ENCODE results near the gene BLM. TPM values are rescaled to one million over a fixed set of nuclear protein-coding genes. Genes with fewer than 3 reads are reported as not detected.
"Not testable (repeated sequence)": the region's sequence is repeated elsewhere in the genome, so short reads cannot be mapped to it uniquely, and the experiment has no call there.

The BLM gene
- total RNA-seq (2014; rRNA removed; shearing (Covaris generic)), result 2.1 and 4.8 TPM in 2 replicates
- 1.9 and 2.1 TPM in 2 replicates for polyA plus RNA-seq (2016; fragmentation: Nextera tagmentation; extraction: Ambion mirVana)

DNA sequence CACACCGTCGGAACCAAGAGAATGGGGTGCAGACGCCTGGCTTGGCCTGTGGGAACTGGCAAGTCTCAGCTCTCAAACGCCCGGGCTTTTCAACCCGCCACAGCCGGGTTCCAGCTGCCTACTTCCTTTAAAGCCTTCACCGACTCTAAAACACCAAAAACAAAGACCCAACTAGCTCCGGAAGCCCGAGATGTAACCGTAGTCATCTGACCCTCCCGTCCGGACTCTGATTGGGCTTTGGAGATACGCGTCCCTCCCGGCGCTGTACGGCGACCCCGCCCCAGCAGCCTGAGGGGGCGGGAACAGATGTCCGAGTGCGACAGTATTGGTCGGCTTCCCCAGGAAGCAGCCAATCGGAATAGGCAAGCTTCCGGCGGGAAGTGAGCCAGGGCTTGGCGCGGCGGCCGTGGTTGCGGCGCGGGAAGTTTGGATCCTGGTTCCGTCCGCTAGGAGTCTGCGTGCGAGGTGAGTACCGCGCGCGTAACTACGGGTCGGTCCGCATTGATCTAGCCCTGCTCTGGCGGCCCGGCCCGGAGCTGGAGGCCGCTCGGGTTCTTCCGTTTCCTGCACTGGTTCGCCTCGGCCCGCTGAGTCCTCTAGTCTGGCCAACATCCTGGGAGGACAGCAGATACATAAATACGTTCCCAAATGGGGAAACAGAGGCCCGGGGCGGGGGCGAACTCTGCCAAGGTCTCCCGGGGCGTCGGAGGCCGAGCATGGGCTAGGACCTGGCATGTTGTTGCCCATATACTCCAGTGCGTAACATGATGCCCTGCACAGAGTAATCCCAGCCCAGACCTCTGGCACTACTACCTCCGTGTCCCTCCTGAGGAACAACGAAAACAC, at the start of gene BLM:
Gene BLM (plus strand): TSS at position 371 of the 846 bp plus-strand sequence. CDS start 30,047 bp downstream, outside the sequence.
- 1% methylated on average over 65 of the region's 65 CpGs for WGBS, 2 experiments (ENCODE audit: low coverage in 1 of 2, low lambda C conversion rate in 2 of 2, missing lambda C conversion rate in 2 of 2)
- in situ Hi-C loops (cut with MboI), result no loop called here
- peak within 1 kb of the TSS; percentile 88 for H3K4me3 ChIP-seq

DNA sequence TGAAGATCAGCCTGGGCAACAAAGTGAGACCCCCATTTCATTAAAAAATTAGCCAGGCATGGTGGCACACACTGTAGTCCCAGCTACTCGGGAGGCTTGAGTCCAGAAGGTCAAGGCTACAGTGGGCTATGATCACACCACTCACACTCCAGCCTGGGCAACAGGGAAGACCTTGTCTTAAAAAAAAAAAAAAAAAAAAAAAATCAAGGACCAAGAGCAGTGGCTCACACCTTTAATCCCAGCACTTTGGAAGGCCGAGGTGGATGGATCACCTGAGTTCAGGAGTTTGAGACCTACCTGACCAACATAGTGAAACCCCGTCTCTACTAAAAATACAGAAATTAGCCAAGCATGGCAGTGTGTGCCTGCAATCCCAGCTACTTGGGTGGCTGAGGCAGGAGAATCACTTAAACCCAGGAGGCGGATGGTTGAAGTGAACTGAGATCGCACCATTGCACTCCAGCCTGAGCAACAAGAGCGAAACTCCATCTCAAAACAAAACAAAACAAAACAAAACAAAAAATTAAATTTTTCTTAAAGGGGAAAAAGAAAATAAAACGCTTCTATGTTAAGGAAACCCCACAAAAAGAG, 49.3 kb upstream of the BLM start:
- peaks cover 13% of the 10 kb centered on the region; the same call in 1 of the 2 replicates for H3K4me1 ChIP-seq (ENCODE audit: insufficient read depth)
- H3K4me3 ChIP-seq; DNase-seq; H2AFZ ChIP-seq; in situ Hi-C loops (cut with MboI); H3K4me2 ChIP-seq (ENCODE audit: unreplicated experiment); H3K9me2 ChIP-seq (ENCODE audit: insufficient read depth); H4K20me1 ChIP-seq (ENCODE audit: insufficient read depth); H3K27ac ChIP-seq; H3K27me3 ChIP-seq (replicated peaks; ENCODE audit: insufficient read depth); H3K9me3 ChIP-seq (ENCODE audit: low read depth); H3K9ac ChIP-seq; H3F3A ChIP-seq (ENCODE audit: insufficient read depth); H3K36me3 ChIP-seq (ENCODE audit: low read depth); H3K79me2 ChIP-seq (ENCODE audit: insufficient read depth): not testable (repeated sequence)
- 89% methylated on average over 7 of the region's 7 CpGs for WGBS, 2 experiments (ENCODE audit: low coverage in 1 of 2, low lambda C conversion rate in 2 of 2, missing lambda C conversion rate in 2 of 2)

More for the DNA sequence above, at the start of gene BLM:
- peak within 1 kb of the TSS; percentile 85 for H3K9ac ChIP-seq
- H3K27me3 ChIP-seq (replicated peaks; ENCODE audit: insufficient read depth), result no peaks in the 10 kb centered on the region
- H2AFZ ChIP-seq, result peak within 1 kb of the TSS; percentile 97
- peak within 1 kb of the TSS; percentile 87 for H3K4me2 ChIP-seq (ENCODE audit: unreplicated experiment)
- no peaks in the 10 kb centered on the region for H3F3A ChIP-seq (ENCODE audit: insufficient read depth)
- no peaks in the 10 kb centered on the region for H4K20me1 ChIP-seq (ENCODE audit: insufficient read depth)
- H3K79me2 ChIP-seq (ENCODE audit: insufficient read depth), result 0 out of 2 replicates have a peak, but pooled peaks cover 5% of the 10 kb centered on the region
- no peaks in the 10 kb centered on the region for H3K36me3 ChIP-seq (ENCODE audit: low read depth)
- no peaks in the 10 kb centered on the region for H3K9me2 ChIP-seq (ENCODE audit: insufficient read depth)
- H3K9me3 ChIP-seq (ENCODE audit: low read depth), result no peaks in the 10 kb centered on the region
- DNase-seq, result peak; percentile 98
- H3K4me1 ChIP-seq (ENCODE audit: insufficient read depth), result peaks cover 6% of the 10 kb centered on the region; the same call in 1 of the 2 replicates
- peak within 1 kb of the TSS; percentile 78 for H3K27ac ChIP-seq
- TF ChIP-seq EZH2phosphoT487 (IDR thresholded peaks at IDR 0.05; ENCODE audit: insufficient read depth, low read depth), result no peak
- TF ChIP-seq EZH2 (IDR thresholded peaks at IDR 0.05; ENCODE audit: insufficient read depth, poor library complexity, severe bottlenecking), result no peak

DNA sequence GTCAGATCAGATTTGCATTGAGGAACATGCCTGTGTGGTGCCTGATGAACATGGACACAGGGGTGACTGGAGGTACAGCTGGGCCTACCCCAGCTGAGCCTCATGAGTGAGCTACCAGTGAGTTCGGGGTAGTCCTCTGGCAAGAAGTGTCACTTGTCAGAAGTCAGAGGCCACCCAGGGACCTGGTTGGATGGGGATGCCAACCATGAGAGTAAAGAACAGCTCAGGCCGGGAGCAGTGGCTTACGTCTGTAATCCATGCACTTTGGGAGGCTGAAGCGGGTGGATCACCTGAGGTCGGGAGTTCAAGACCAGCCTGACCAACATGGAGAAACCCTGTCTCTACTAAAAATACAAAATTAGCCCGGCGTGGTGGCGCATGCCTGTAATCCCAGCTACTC, 46.5 kb upstream of the BLM start:
- H3K27ac ChIP-seq; H3K9me2 ChIP-seq (ENCODE audit: insufficient read depth); in situ Hi-C loops (cut with MboI); H3K4me2 ChIP-seq (ENCODE audit: unreplicated experiment); H3K4me3 ChIP-seq; H3K27me3 ChIP-seq (replicated peaks; ENCODE audit: insufficient read depth); H3K4me1 ChIP-seq (ENCODE audit: insufficient read depth); H2AFZ ChIP-seq; H3K9ac ChIP-seq; H3K36me3 ChIP-seq (ENCODE audit: low read depth); H3K79me2 ChIP-seq (ENCODE audit: insufficient read depth); H3K9me3 ChIP-seq (ENCODE audit: low read depth); DNase-seq; H4K20me1 ChIP-seq (ENCODE audit: insufficient read depth); H3F3A ChIP-seq (ENCODE audit: insufficient read depth): not testable (repeated sequence)
- WGBS, 2 experiments (ENCODE audit: low coverage in 1 of 2, low lambda C conversion rate in 2 of 2, missing lambda C conversion rate in 2 of 2), result 94 to 95% methylated on average over 8 of the region's 8 CpGs

- H3K4me2 ChIP-seq (ENCODE audit: unreplicated experiment), result no peak overlapping the region
- 88 to 89% methylated on average over 4 of the region's 4 CpGs for WGBS, 2 experiments (ENCODE audit: low coverage in 1 of 2, low lambda C conversion rate in 2 of 2, missing lambda C conversion rate in 2 of 2)
- H3K4me1 ChIP-seq (ENCODE audit: insufficient read depth), result peaks cover 7% of the 10 kb centered on the region; the same call in 1 of the 2 replicates
- H4K20me1 ChIP-seq (ENCODE audit: insufficient read depth), result no peaks in the 10 kb centered on the region
- no peak overlapping the region for H3K9ac ChIP-seq
- no peaks in the 10 kb centered on the region for H3F3A ChIP-seq (ENCODE audit: insufficient read depth)
- no peaks in the 10 kb centered on the region for H3K9me2 ChIP-seq (ENCODE audit: insufficient read depth)
- no peaks in the 10 kb centered on the region for H3K36me3 ChIP-seq (ENCODE audit: low read depth)
- TF ChIP-seq EZH2 (IDR thresholded peaks at IDR 0.05; ENCODE audit: insufficient read depth, poor library complexity, severe bottlenecking) (no peak), EZH2phosphoT487 (IDR thresholded peaks at IDR 0.05; ENCODE audit: insufficient read depth, low read depth) (no peak)
- no peak overlapping the region for H3K4me3 ChIP-seq
- H3K79me2 ChIP-seq (ENCODE audit: insufficient read depth), result no peaks in the 10 kb centered on the region
- DNase-seq, result no peak
- H3K27ac ChIP-seq, result no peak overlapping the region
- H2AFZ ChIP-seq, result no peak overlapping the region
- in situ Hi-C loops (cut with MboI), result no loop called here
- no peaks in the 10 kb centered on the region for H3K9me3 ChIP-seq (ENCODE audit: low read depth)
- no peaks in the 10 kb centered on the region for H3K27me3 ChIP-seq (replicated peaks; ENCODE audit: insufficient read depth)
Measured at GRCh38 chr15:90671216-90671615, 45.9 kb upstream of the BLM start.

DNA sequence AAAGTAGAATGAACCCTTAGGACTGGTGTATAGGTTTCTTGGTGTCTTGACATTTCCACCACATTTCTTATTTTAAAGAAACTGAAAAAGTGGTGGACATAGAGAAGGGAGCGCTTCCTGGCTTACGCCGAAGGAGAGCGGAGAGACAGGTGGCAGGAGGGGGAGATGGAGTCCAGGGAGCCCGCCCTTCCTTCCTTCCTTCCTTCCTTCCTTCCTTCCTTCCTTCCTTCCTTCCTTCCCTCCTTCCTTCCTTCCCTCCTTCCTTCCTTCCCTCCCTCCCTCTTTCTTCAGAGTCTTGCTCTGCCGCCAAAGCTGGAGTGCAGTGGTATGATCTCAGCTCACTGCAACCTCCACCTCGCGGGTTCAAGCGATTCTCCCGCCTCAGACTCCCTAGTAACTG, 43.8 kb upstream of the BLM start:
- H3F3A ChIP-seq (ENCODE audit: insufficient read depth); H3K36me3 ChIP-seq (ENCODE audit: low read depth); H3K9me3 ChIP-seq (ENCODE audit: low read depth); H3K9me2 ChIP-seq (ENCODE audit: insufficient read depth); H3K9ac ChIP-seq; H3K79me2 ChIP-seq (ENCODE audit: insufficient read depth); in situ Hi-C loops (cut with MboI); H4K20me1 ChIP-seq (ENCODE audit: insufficient read depth); H3K27ac ChIP-seq; H3K27me3 ChIP-seq (replicated peaks; ENCODE audit: insufficient read depth); H3K4me2 ChIP-seq (ENCODE audit: unreplicated experiment); H3K4me3 ChIP-seq; DNase-seq; H3K4me1 ChIP-seq (ENCODE audit: insufficient read depth); H2AFZ ChIP-seq: not testable (repeated sequence)
- 95% methylated on average over 9 to 10 of the region's 10 CpGs for WGBS, 2 experiments (ENCODE audit: low coverage in 1 of 2, low lambda C conversion rate in 2 of 2, missing lambda C conversion rate in 2 of 2)

Measured in GM23248 (cell line).